SHP77 (cell line): Measurements from ENCODE around the gene ALG3.

Experiments
- DNase-seq, 2 experiments: peaks; one replicate each; lab custom pipeline; 2025; lab: John Stamatoyannopoulos, UW

The ALG3 gene

DNA sequence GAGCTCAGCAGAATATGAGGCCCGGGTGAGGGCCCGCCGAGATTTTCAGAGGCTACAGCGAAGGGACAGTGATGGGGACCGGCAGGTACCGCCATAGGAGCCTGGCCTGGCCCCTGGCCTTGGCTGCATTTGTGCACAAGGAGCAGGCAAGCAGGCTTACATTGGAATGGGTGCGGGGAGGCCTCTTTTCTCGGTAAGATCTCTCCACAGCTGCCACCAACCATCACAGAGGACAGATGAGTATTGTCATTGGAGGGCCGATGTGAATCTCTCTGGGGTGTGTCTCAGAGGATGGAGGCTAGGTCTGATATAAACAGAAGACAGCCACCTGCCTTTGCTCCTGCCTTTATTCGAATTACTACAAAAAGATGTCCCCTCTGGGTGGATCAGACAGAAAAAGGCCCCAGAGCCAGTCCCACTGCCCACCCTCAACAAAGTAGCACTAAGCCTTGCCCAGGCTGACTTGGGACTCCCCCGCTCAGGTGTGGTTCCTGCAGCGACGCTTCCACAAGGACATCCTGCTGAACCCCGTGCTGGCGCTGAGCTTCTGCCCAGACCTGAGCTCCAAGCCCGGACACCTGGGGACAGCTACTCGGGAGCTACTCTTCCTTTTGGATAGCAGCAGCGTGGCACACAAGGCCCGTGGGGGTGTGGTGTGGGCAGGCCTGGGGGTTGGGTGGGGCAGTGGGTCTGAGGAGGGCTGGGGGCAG, 13.9 kb downstream of the ALG3 start:
- DNase-seq: no peak

DNA sequence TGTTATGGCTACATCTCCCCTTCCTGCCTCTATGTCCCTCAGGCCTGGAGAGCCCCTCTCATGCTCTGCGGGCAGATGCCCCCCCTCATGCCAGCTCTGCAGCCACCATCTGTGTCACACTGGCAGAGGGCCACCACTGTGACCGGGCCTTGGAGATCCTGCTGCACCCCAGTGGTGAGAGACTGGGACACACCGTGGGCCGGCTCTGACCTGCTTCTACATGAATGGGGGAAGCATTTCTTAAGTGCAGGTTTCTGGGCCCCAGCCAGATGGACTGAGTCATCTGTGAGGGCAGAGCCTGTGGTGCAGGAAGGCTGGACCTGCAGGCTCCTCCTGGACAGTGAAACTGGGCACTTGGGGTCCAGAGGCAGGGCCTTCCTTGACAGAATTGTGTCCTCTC, 14.5 kb downstream of the ALG3 start:
- DNase-seq: peak in 1 of 2 experiments; percentile 46

DNA sequence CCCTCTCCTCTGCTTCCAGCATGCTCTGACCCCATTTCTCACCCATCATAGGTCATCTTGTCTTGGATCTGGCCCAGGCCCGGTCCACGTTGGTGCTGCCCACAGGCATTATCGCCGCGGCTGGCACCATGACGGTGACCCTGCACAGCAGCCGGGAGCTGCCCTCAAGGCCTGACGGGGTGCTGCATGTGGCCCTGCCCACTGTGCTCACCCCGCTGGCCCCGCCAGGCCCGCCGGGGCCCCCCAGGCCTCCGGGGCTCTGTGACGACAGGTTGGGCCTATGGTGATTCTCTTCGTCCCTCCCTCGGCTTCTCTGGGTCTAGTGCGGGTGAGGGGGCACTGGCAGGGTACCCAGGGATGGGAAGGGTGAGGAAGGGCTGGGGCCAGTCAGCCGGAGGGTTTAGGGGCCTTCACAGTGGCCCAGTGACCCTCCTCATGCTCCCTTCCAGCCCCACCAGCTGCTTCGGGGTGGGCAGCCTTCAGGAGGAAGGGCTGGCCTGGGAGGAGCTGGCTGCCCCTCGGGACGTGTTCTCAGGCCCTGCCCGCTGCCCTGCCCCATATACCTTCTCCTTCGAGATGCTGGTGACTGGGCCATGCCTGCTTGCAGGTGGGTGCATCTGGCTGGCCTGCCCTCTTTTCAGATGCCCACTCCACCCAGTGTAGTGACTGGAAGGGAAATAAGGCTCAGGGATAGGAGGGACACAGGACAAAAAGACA, 15.5 kb downstream of the ALG3 start:
- DNase-seq: no peak

DNA sequence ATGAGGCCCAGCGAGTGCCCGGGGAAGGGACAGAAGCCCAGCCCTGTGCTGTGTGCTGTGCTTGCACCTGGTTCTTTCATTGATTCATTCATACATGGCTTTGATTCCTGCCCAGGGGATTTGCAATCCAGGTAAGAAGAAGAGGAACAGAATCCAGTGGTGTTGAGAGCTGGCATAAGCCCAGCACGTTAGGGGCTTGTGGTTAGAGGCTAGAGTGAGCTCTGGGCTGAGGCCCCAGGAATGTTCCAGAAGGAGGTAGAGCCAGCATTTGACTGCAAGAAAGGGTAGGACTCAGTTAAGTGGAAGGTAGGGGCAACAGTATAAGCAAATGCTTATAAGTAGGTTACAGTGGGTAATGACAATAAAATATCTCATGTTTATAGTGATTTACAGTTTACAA, 17.1 kb downstream of the ALG3 start:
- no peak for DNase-seq

DNA sequence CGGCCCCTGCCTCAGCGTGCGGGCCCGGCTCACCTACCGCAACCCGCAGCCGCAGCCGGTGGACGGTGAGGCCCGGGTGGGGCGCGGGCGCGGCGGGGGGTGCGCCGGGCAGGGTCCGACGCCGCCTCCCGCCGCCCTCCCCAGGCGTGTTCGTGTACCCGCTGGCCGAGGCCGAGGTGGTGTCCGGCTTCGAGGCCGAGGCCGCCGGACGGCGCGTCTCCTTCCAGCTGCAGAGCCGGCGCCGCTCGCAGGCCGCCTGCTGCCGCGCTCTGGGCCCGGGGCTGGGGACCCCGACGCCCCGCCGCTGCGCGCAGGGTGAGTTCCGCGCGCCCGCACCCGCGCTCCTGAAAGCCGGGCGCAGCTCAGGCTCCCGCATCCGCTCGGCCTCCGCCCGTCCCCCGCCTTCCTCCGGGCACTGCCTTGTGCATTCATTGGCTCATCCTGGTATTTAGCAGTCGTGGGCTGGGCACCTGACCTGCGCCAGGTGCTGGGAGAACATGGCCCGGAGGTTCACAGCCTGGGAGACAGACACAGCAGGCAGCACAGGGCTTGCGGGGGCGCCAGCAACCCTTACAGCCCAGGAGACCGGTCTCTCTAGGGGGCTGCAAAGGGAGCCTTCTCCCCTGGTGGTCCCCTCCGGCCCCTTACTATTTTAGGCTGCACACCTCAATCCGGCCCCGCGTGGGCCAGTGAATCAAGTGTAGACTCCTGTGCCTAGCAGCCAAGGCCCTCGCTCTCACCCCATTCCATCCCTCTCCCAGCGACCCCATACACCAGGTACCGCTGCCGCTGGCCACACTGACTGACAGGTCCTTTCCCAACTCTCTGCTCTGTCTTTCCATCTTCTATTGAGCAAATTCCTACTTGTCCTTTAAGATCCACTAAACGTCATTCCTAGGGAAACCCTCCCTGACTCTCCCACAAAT, 17.9 kb downstream of the ALG3 start:
- no peak for DNase-seq

DNA sequence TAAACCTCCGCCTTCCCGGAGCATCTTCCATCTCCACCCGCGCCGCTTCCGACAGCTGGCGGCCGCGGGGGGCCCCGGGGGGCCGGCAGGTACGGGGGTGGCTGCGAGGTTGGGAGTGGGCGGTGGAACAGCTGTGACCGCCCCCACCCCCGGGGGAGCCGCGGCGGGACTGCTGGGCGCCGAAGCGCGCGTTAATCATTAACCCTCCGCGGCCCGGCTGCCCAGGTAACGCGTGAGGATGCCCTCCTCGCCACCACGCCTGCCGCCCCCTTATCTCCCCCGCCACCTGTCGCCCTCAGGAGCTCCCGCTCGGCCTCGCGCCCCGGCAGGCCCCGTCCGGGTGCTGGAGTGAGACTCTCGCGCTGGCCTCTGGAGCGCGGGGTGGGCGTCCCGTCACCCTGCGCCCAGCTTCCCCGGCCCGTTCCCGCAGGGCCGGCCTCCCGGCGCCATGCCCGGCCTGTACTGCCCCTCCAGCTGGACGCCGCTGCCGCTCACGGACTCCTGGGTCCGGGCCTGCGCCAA, 18.6 kb downstream of the ALG3 start:
- no peak for DNase-seq

DNA sequence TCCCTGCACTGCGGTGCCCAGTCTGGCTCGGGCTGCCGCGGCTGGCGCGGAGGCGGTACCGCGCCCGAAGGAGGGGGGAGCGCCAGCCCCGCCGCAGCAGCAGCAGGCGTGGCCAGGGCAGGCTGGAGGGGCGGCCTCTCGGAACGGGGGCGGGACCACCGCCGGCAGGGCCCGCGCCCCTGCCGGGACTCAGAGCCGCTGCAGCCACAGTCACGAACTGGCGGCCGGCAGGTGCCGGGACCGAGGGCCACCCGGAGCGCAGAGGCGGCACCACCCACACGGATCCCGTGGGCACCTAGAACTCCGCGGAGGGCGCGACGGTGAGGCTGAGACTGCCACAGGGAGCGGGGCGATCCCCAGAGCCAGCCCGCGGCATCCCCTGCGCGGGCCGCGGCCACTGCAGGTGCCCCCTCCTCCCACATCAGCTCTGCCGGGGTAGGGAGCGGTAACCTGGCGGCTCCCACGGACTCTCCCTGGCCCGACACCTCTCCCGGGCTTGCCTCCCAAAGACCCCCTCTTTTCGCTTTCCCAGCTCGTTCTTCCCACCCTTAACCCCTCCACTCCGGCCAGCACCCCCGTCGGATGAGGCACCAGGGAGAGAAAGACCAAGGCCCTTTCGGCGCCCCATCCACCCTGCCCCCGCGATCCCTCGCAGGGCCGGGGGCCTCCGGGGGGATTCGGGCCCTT, 19.2 kb downstream of the ALG3 start, which contains the start of gene VWA5B2:
Gene VWA5B2, plus strand, starts transcription at position 192 of the 687 bp plus-strand sequence. CDS start 944 bp downstream, outside the sequence.
- DNase-seq: peak; percentile 42 to 72

DNA sequence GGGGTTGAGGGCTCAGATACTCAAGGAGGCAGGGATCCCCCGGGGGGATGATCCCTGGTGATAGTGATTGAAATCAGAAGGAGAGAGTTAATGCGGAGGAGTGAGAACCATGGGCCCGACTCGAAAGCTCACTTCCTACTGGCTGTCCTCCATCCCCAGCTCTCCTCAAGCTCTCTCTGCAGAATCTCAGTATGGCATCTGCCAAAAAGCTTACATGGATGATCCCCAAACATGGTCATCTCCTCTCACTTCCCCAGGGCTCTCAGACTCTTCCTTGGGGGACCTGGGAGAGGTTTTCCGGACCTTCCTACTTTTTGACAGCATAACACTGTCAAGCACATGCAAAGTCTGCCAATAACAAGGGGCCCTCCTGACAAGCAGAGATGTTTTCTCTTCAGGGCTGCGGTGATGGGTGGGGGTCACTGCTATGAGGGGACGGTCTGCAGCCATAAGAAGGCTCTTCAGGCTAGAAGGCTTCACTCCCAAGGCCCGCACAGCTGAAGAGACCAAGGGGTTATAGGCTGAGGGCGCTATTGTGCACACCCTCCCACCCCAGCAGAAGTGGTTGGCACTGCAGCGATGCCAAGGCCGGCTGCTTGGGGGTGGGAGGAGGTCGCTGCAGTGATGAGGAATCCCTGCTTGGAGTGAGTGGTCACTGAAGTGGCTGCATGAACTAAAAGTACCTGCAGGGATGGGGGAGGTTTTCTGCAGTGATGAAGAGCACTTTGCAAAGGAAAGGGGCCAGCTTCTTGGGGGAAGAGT, 20.2 kb downstream of the ALG3 start:
- DNase-seq: no peak

DNA sequence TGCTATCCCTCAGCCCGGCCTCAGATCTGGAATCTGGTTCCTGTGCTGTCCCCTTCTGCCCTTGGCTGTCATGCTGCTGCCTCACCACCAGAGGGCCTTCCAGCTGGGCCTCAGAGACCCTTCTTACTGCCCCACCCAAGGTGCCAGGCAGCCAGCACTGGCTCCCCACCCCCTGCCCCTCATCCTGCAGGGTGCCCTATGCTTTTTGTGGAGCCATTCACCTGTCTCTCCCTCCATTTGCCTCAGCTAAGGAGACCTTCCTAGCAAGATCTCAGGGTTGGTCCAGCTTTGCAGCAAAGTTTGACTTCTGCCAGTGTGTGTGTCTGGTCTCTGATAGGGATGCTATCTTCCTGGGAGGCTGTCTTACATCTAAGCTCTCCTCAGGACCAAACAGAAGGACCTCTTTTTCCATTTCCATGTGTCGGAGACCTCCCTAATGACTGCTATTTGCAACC, 21.3 kb downstream of the ALG3 start:
- DNase-seq: peak in 1 of 2 experiments; percentile 32

DNA sequence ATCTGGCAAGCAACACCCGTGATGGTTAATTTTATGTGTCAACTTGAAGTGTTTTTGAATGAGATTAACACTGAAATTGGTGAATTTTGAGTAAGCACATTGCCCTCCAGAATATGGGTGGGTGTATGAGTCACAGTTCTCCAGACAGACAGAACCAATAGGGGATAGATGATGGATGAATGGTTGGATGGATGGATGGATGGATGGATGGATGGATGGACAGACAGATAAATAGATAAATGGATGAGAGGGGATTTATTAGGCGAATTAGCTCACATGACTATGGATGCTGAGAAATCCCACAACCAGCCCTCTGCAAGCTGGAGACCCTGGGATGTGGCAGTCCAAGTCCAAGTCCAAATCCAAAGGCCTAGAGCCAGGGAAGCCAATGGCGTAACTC, 24.8 kb downstream of the ALG3 start:
- DNase-seq: no peak

DNA sequence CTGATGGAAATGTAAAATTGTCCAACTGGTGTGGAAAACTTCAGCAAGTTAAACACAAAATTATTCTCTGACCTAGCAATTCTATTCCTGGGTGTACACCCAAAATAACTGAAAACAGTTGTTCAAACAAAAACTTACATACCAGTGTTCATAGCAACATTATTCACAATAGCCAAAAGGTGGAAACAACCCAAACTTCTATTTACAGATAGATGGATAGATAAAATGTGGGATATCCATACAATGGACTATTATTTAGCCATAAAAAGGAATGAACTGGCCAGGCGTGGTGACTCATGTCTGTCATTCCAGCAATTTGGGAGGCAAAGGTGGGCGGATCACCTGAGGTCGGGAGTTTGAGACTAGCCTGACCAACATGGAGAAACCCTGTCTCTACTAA, 26.2 kb downstream of the ALG3 start:
- DNase-seq: no peak

DNA sequence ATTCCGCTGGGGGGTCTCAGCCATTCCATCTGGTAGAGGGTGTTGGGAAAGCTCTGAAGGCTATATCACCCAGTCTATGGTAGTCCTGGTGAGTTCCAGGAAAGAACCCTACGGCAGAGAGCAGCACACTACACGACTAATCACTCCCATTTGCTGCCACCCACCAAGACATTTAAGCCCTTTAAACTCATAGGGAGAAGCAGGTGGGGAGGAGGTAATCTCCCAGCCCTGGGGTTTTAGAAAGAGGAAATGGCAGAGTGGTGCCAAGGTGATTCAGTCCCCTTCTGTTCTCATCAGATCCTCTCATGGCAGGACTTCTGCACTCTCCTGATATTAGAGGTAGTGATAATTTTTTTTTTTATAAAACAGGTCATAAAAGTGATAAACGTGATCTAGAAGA, 29.9 kb downstream of the ALG3 start:
- DNase-seq: no peak

DNA sequence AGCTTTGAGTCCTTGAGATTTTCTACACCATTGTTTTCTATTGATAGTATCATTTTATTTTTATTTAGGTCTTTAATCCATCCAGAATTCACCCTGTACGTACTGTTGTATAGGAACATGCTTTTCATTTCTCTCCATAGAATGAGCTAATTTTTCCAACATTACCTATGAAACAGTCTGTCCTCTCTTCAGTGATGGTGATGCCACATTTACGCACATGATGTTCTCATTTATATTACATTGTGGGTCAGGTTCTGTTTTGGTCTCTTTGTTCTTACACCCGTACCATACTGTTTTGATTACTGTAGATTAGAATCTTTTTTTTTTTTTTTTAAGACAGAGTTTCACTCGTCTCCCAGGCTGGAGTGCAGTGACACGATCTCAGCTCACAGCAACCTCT, 37.0 kb downstream of the ALG3 start:
- no peak for DNase-seq

DNA sequence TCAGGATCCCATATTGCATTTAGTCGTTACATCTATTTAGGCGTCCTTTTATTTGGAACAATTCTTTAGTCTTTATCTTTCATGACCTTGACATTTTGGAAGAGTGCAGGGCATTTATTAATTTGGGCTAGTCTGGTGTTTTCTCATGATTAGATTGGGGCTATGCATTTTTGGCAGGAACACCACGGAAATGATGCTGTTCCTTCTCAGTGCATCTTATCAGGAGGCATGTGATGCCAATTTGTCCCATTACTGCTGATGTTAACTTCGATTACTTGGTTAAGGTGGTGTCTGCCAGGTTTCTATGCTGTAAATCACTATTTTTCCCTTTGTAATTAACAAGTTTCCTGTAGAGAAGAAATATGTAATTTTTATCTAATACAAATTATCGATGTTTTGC, 37.5 kb downstream of the ALG3 start:
- DNase-seq: no peak

DNA sequence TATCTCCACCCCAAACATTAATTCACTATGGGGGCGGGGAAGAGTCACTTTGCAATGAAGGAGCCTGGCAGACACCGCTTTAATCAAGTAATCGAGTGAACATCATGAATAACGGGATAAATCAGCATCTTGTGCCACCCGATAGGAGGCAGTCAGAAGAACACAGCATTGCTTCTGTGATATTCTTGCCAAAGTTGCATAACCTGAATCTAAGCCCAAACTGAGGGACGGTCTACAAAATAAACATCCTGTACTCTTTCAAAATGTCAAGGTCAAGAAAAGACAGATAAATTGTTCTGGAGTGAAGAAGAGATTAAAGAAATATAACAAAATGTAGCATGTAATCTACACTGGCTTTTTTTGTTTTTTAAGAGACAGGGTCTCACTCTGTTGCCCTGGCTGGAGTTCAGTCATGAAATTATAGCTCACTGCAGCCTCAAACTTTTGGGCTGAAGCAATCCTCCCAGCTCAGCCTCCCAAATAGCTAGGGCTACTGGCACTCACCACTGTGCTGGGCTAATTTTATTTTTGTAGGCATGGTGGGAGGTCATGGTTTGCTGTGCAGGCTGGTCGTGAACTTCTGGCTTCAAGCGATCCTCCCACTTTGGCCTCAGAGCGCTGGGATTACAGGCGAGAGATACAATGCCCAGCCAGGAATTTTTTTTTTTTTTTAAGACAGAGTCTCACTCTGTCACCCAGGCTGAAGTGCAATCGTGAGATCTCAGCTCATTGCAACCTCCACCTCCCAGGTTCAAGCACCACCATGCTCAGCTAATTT, 39.4 kb downstream of the ALG3 start:
- DNase-seq: no peak

DNA sequence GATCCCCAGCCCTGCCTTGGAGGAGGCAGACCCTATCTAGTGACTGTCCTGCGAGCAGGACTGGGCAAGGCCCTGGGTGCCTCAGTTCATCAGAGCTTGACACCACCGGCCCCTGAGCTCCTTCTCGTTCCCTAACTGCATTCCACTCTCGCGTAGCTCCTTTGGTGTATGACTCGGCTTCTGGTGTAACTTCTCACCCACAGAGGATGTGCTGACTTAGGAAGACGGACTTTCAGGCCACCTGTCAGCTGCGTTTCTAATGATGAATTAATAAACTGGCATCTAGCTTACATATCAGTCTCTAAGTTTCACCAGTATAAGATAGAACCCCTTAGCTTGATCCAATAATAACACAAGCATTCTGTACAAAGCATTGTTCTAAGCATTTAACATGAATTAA, 45.2 kb downstream of the ALG3 start:
- DNase-seq: no peak

DNA sequence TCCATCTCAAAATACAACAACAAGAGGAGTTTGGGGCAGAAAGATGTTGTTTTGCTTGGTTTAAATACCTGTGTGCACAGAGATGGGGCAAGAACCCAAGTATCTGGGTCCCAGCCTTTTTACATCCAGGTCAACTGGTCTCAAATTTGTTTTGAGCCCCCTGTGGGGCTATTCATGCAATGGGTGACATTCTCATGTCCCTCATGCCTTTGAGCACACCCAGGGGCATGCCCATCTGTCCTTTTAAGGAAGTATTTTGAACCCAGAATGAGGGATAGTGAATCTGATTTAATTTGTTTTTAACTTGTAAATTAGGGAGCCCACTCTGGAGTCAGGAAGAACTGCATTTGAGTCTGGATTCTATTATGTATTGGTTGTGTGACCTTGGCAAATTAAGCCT, 47.9 kb downstream of the ALG3 start:
- no peak for DNase-seq

DNA sequence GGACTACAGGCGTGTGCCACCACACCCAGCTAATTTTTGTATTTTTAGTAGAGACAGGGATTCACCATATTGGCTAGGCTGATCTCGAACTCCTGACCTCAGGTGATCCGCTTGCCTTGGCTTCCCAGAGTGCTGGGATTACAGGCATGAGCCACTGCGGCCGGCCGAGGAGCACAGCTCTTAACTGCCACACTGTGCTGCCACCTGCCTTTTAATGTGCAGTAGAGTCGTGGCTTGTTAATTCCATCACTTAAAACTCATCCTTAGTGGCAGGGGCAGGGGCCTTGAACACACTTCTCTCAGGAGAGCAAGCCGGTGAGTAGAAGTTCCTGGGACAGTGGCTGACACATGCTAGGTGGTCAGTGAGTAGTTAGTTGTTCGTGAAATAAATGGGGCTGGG, 50.3 kb downstream of the ALG3 start:
- DNase-seq: no peak

DNA sequence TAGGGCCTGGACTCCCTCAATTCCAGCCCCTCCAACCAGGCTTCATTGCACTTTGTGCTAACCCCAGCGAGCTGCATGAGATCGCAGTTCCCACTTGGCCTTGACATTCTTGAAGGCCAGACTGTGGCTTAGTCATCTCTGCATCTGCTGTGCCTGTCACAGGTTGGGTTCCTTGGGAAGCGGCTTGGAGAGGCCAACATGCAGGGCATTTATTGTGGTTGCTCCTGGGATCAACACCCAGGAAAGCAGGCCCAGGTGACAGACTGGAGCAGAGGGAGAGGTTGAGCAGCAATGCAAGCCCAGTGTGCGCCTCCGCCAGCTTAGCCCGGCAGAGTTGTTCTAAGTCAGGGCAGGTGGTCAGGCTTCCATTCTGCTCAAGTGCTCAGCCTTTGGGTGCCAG, 52.2 kb downstream of the ALG3 start:
- peak; percentile 54 to 72 for DNase-seq

DNA sequence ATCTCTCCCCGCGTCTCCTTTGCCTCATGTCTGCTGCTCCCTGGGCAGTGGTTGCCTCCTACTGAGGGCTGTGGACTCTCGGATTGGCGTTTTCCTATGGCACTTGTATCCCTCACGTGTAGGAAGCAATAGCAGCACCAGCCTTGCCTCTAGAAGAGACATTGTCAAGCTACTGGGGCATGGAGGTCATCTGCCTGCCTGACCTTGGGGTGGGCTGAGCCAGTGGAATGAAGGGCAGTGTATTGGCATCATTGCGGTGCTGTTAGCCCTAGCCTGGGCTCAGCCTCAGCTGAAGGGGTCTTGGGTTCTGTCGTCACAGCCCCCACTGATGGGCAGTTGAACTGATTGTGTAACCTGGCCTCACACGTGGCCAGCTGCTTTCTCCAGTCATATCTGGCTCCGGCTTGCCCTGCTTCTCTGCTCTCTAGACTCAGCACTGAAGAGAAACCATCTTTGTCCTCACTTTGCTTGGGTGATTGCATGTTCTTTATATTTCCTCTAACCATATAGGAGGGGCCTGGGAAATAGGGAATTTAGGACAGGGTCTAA, 54.7 kb downstream of the ALG3 start:
- DNase-seq: no peak
